Fibroblast of the conjunctiva (primary cell): ENCODE measurements around the gene FGD4.

Experiments
- DNase-seq: peaks from one replicate; pipeline ENCODE4 v3.0.0-alpha.2; 2010; ENCODE audit warnings: low read depth

FGD4 gene

GRCh38 chr12:32606443-32606842, 207.1 kb downstream of the FGD4 start:
- DNase-seq, result no peak

DNA sequence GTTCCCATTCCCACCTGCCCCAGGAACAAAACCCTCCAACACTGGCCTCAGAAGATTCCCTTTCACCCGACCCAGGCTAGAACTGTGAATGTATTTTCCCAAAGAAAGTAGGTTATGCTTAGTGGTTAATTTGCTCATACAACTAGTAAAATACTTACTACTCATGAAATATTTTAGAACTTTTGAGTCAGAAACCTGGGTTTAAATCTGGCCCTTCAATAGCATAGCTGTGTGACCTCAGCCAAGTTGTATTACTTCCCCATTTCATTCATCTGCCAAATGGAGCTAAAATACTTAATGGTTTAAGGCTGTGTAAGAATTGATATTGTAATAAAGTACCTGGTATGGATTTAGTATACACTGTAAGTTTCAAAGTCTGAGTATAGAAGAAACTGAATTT, 210.6 kb downstream of the FGD4 start:
- no peak for DNase-seq

GRCh38 chr12:32611986-32612385, 212.6 kb downstream of the FGD4 start:
- no peak for DNase-seq

DNA sequence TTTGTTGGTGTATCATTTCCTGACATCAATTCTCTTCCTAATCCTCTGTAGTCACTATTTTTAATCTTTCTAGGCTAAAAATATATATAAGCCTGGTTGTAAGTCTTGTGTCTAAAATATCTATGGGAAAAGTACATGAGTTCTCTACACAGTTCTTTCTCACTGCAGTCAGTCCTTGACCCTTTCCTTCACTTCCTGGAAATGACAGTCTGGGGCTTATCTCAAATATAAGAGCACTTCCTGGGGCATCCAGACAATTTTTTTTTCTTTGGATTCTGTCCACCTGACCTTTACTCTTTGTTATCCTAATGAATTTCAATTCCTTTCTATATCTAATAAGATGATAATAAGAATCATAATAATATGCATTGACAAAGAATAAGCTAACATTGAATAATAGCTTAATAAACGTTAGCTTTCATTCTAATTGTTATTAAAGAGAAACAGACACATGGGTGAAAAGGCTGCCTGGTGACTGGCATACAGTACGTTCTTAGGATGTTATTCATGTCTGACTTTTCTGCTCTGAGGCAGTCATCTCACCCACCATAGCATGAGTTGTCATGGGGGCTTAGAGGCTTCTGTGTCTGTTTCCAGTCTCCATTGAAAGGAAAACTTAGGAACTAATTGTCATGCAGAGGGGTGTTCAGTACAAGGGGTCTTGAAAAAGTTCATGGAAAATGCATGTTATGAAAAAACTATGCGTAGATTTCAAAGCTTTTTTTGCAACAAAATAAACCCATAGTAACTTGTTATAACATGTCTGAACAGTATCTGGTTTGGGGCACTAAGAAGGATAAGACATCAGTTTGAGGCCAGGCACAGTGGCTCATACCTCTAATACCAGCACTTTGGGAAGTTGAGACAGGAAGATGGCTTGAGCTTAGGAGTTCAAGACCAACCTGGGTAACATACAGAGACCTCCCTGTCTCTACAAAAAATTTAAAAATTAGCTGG, 213.6 kb downstream of the FGD4 start:
- no peak for DNase-seq

GRCh38 chr12:32615441-32615840, 216.1 kb downstream of the FGD4 start:
- DNase-seq, result no peak

- no peak for DNase-seq
Observed at GRCh38 chr12:32617534-32617933, 218.2 kb downstream of the FGD4 start.

- no peak for DNase-seq
Observed at GRCh38 chr12:32618115-32618514, 218.8 kb downstream of the FGD4 start.

DNA sequence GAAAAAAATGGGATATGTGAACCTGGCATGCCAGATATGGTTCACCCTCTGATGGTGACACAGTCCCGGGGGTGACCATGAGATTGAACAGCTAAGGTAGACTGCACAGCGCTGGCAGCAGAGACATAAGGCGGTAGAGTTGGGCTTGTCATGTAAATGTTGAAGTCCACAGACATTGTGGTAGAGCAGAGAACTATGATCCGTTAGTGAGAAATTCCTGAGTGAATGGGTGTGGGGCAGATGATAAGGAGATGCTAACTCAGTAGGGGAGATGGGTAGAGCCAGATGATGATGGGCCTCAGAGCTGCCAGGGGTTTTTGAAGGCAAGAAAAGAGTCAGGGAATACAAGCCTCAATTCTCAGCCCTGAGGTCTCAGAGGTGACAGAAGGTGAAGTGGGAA, 228.6 kb downstream of the FGD4 start:
- no peak for DNase-seq

DNA sequence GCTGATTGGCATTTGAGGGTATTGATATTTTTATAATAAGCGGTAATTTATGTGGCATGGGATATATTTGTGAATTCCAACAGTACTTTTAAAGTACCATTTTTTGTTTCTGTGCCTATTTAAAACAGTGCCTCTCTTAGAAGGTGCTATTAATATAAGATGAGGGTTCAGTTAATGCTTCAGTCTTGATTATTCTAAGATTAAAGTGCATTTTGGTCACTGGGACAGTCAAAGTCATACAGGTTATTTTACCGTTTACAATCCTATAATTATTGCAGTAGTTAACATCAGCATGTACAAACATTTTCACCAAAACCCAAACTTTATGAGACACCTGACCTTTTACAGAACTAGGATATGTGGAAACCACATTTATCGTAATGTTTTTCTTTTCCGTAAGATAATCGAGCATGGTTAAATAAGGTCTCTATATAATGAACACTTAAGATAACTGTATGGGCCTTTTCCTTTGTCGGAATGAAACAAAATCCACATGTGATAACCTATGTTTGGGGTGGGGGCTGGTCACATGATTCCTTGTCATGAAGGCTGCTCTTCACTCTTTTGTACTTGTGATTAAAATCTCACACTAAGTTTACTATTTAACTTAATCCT, 242.0 kb downstream of the FGD4 start:
- no peak for DNase-seq

DNA sequence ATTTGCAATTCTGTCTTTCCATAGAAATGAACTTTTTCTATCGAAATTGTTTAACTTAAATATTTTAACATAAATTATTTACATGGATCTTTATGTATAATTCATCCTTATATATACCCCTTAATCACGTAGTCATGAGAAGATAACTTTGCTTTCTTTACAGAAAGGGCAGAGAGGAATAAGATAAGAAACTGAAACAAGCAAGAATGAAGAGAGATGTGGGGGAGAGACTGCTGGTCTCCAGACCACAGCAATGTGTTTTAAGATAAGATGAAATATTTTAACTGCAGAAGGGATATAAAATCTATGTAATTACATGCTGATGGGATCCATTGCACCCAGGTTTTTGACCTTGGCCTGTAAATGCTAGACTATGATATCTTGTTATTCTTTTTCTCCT, 245.1 kb downstream of the FGD4 start:
- no peak for DNase-seq

- no peak for DNase-seq
Observed at GRCh38 chr12:32647275-32647674, 247.9 kb downstream of the FGD4 start.

DNA sequence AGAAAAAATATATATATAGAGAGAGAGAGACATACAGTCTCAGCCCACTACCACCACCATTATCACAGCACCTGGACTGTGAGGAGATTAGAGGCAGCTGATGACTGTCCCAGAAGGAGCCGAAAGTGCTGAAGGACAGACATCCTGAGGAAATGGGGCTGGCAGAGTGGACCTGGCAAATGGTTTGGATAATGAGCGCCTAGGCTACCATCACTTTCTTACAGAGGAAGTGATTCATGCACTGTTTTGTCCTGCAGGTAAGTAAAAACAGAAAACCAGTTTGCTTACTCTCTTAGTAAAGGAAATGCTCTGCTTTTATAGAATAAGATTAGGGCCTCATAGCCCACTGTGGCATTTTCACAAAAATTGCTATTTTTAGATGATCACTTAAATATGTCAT, 251.2 kb downstream of the FGD4 start:
- DNase-seq, result no peak

- no peak for DNase-seq
Observed at GRCh38 chr12:32651151-32651955, 252.0 kb downstream of the FGD4 start.

DNA sequence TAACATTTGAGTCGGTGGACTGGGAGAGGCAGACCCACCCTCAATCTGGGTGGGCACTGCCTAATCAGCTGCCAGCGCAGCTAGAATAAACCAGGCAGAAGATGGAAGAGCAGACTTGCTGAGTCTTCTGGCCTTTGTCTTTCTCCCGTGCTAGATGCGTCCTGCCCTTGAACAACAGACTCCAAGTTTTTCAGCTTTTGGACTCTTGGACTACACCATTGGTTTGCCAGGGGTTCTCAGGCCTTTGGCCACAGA, 252.5 kb downstream of the FGD4 start:
- no peak for DNase-seq

DNA sequence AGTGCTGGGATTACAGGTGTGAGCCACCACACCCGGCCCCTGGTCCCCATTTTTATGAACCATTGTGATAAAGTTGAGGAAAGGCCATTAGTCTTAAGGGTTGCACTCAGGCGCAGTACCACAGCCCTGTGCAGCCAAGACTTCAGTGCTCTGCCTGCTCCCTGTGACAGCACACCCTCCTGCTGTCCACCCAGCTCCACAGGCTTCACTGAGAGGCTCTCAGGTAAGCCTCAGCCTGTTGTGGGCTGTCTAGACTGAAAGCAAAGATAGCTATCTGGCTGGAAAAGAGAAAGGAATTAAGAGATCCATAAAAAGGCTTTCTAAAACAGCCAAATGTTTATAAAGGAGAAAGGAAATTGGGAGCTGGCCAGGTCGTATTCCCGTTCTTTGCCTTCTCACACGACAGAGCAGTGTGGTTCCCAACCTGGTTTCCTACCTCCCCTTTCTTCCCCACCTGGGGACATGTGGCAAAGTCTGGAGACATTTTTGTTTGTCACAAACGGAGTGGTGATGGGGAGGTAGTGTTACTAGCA, 260.6 kb downstream of the FGD4 start:
- DNase-seq, result no peak

DNA sequence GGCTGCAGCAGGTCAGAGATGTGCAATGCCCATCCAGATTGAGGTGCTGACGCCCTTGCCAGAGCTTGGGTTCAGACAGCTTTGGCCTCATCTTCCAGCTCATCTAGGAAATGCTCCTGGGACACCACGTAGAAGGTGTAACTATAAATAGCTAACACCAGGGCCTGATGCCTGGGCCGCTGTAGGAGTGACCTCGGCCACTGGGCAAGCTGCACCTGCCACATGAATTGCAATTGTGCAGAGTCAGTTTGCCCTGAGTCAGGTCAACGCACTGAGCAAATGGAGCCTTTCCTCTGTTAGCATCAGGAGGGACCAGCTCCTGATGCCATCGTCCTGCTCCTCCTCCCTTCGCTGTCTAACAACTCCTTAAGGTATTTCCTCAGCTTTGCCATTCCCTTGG, 262.3 kb downstream of the FGD4 start:
- no peak for DNase-seq

GRCh38 chr12:32662665-32663064, 263.3 kb downstream of the FGD4 start:
- no peak for DNase-seq

GRCh38 chr12:32666018-32666417, 266.7 kb downstream of the FGD4 start:
- DNase-seq, result no peak

DNA sequence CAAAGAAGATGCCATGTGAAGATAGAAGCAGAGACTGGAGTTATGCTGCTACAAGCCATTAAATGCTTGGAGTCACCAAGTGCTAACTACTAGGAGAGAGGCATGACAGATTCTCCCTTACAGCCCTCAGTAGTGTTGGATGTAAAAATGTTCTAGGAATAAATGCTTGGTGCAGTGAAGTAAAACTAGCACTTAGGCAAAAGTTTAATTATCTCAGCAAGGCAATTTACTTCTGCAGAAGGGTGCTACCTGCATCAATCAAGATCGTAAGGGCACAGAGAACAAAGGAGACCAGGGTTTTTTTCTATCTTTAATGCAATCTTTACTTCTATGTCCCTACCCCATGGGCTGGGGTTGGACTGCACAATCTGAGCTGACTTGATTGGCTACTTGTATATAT, 270.2 kb downstream of the FGD4 start:
- DNase-seq, result no peak

DNA sequence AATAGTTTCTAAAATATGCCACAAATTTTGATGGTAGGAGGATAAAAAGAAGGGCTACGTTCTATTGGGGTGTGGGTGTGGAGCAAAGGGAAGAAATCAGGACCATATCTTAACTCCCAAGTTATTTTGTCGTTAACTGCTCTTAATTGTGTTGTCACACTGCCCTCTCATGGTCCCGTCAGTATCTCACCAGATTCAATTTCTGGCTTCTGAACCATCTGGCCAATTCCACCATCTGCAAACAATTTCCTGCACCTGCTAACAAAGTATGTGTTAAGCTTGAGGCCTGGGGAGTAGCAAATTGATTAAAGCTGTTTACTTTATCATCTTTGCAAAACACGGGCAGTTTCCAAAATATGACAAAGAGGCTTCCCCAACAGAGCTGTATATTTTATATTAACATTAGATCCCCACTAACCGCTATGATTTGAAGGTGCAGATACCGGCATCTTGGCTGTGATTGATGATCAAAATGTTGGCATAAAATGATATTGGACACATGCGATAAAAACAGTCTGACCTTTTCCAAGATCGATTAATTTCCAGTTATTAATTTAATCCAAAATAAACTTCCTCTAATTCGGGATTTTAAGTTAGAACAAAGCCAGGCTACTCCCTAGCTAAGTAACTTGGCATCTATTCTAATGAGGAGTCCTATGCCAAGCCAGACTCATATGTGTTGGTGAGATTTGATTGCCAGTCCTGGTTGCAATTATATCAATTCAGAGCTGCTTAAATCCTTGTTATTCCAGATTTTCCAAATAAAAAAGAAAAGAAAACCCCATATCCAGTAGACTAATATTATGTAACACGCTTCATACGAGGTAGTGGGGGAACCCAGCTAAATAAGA, 272.8 kb downstream of the FGD4 start:
- DNase-seq, result peak; percentile 81

DNA sequence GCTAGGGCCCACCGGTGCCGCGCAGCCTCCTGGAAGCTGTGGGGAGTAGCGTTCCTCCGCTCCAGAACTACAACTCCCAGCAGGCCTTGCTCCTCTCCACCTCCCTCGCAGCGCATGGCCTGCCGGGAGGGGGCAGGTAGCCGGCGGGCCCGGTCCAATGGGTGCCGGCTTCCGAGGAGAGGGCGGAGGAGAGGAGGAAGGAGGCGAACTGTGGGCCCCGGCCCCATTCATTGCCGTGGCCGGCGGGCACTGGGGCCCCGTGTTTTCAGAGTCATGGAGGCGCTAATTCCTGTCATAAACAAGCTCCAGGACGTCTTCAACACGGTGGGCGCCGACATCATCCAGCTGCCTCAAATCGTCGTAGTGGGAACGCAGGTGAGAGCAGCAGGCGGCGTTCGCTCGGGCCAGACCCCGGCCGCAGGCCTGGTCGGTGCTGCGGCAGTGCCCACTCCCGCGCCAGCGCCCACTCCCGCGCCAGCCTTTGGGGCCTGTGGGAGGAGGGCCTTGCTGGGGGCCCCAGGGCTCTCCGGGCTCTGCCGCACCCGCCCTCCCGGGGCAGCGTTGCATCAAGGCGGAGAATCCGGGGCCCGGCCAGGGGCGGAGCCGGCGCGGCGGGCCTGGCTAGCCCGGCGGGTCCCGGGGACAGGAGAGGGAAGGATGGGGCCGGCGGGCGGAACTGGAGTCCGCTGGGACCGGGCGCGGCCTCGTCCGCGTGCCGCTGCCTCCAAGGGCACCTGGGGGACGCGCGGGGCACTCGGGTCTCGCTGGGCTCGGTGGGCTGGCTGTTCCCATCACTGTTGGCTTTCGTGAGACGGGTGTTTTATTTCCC, 279.9 kb downstream of the FGD4 start, which contains the start of gene DNM1L:
DNM1L (plus strand) TSS at position 211 of the 829 bp plus-strand sequence; CDS start at position 274, 63 bp downstream.
- peak; percentile 92 for DNase-seq
